GM19035 (cell line): ENCODE results near the gene OR7C1.
"Not testable (repeated sequence)": the region's sequence is repeated elsewhere in the genome, so short reads cannot be mapped to it uniquely, and the experiment has no call there.

Source experiments
- ATAC-seq: cut with Tn5 transposase; IDR thresholded peaks from one replicate; pipeline ENCODE4 v1.9.1; 2021; ENCODE audit not compliant: unreplicated experiment

Gene OR7C1

DNA sequence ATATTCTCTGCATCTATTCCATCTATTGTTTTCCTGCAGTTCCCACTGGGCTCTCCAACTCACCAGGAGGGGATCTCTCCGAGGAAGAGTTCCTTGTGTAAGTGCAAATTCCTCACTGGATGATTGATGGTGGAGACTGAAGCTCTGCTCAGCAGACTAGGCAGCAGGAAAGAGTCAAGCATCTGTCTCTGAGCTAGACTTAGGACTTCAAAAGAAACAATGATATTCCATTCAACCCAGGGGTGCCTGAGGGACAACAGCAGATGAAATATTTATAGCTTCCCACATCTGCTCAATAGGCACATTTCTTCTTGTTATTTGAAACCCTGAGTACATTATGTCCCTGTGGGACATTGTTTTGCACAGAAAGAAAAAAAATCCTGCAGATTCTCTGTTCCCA lies at the start of gene OR7C1, which contains the start of gene OR7A5:
Gene OR7C1 (minus strand): TSS at position 175 of the 400 bp plus-strand sequence. CDS start 35,049 bp downstream, outside the sequence.
Gene OR7A5 (minus strand): TSS at position 175 of the 400 bp plus-strand sequence. CDS start 6,944 bp downstream, outside the sequence.
- ATAC-seq = no peak

DNA sequence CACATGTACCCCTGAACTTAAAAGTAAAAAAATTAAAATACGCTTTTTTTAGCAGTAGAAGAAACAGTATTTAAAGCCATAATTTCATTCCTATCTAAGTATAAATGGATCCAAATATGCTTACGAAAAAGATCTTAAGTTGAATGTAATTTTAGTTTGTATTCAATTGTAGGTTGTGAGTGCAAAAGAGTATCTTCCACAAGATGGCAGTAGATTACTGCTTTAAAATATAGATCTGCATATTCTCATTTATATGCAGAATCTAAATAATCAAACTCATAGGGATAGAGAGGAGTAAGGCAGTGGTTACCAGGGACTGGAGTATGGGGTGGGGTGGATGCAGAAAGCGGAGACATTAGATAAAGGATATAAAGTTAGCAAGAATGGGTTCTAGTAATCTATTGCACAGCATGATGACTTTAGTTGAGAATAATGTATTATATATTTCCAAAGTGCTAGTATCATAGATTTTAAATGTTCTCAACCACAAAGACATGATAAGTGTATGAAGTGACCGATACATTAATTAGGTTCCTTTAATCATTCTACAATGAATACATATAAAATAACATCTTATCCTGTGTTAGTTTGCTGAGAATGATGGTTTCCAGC lies 36.7 kb upstream of the OR7C1 start:
- no peak for ATAC-seq

DNA sequence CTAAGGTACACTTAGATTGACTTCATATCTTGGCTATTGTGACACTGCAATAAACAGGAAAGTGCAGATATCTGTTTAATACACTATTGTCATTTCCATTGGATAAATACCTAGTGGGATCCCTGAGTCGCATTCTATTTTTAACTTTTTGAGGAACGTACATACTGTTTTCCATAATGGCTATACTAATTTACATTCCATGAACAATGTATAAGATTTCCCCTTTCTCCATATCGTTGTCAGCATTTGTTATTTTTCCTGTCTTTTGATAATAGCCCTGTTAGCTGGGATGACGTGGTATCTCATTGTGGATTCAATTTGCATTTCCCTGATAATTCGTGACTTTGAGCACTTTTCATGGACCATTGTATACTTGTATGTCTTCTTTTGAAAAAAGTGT lies 33.5 kb upstream of the OR7C1 start:
- ATAC-seq = no peak

DNA sequence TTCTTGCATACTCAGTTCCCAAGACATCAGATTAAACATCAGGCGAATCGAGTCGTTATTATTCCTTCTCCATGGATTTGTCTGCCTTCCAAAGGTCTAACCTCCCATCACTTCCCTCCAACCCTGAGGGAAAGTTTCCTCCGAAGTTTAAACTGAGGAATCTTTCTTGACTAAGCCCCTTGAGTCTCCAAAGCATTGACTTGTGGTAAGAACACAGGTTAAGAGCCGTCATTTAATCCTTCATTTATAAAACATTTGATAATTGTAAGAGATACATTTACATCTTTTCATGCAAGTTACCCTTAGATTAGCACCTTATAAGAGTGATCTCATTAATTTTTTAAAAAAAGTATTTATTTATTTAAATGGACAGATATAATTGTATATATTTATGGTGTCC lies 13.8 kb upstream of the OR7C1 start, which contains the start of gene OR7A10:
Gene OR7A10 (minus strand): TSS at position 101 of the 400 bp plus-strand sequence. CDS start 7,045 bp downstream, outside the sequence.
- ATAC-seq = no peak

DNA sequence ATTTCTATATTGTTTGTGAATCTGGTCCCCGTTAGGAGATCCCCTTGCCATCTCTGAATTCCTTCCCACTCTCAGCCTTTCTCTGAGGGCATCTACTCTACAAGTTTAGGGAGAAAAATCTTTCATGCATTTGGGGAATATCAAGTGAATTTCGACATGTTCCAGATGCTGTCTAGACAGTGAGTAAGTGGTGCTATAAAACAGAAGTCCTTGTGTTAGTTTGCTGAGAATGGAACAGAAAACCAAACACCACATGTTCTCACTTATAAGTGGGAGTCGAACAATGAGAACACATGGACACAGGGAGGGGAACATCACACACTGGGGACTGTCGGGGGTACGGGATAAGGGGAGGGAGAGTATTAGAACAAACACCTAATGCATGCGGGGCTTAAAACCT lies 8.6 kb upstream of the OR7C1 start:
- ATAC-seq = no peak

DNA sequence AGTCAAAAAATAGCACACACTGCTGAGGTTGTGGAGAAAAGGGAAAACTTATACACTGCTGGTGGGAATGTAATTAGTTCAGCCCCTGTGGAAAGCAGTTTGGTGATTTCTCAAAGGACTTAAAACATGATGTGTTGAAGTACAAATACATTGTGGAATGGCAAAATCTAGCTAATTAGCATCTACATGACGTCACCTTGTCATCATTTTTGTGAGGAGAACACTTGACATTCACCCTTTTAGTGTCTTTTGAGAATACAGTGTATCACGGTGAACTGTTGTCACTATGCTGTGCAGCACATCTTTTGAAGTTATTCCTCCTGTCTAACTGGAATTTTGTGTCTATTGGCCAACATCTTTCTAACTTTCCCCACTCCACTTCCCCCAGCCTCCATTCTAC lies 8.2 kb upstream of the OR7C1 start:
- ATAC-seq = no peak

DNA sequence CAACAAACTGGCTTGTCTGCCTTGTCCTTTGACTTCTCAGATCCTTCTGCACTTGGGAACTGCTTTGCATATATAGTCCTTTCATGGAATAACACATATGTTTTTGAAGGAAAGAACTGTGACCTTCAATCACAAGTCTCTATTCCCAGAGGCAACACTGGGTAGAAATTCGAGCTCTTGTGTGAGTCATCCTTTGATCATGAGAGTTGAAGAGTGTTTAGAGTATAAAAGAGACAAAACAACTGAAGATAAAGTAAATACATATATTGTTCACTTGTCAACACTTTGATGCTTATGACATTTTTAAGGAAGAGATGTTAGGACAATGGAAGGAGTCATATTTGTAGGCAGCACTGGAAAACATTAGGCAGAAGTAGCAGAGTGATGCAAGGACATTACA lies 5.2 kb upstream of the OR7C1 start:
- no peak for ATAC-seq

DNA sequence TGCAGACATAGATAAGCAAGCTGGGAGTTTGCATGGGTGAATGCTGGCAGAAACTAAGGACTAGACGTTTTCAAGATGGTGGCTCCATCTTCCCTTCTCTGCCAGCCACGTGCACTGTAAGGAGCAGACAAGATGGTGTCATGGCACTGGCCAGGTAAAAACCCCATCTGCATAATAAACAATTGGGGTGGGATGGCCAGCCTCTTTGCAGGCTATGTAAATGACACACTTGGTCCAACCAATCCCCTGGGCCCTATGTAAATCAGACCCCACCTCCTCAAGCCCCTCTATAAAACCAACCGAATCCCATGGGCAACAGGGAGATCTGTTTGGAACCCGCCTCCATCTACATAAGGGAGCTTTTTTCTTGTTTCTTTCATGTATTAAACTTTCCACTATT lies 2.4 kb upstream of the OR7C1 start:
- ATAC-seq = no peak

DNA sequence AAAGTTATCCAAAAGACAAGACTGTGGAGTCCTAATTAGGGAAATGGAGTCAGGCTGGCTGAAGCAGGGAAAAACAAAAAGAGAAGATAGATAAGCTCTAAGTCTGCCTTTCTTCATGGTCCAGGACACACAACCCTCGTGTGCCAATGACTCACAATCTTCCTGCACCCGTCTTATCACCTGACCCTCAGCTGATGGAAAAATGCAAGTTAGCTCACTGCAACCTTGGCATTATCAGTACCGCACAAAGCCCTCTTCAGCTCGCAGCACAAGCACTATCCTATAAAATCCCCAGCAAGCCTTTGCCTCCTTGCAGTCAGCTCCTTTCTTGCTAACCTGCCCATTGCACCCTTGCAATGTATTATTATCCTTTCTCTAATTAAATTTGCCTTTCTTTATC lies 4.3 kb downstream of the OR7C1 start:
- ATAC-seq = no peak

DNA sequence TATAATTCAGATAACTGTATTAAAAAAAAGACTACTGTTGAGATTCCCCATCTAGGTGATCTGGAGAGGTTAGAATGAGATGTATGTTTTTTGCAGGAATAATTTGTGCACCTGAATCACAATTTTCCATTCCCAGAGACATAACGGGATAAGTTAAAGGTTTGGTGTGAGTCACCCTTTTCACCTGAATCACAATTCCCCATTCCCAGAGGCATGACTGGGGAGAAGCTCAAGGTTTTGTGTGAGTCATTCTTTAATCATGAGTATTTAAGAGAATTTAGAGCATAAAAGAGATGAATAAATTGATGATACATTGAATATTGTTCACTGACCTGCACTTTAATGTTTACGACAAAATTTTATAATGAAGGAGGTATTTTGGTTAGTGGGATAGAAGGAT lies 9.0 kb downstream of the OR7C1 start:
- ATAC-seq = no peak

DNA sequence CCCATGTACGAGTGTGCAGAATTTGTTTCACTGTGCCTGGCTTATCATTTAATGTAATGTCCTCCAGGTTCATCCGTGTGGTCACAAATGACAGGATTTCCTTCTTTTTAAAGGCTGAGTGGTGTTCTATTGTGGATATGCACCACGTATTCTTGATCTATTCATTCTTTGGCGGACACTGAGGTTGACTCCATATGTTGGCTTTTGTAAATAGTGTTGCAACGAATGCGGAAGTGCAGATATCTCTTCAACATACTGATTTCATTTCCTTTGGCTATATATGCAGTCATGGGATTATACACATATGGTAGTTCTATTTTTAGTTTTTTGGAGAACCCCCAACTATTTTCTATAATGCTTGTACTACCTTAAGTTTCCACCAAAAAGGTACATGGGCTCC lies 13.0 kb downstream of the OR7C1 start:
- ATAC-seq = no peak

DNA sequence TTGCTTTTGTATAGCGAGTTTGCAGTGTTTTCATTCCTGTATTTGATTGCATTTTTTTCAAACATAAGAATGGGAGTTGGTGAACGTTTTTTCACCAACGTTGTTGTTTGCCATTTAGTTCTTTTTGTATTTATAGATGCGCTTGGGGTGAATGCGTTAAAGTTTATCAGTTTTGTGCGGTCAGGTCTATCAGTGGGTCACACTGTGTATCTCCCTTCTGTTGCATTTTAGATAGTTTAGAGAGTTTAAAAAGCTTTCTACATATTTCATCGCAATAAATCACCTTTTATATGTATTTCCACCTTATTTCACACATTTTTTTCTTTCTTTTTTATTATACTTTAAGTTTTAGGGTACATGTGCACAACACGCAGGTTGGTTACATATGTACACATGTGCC lies 16.4 kb downstream of the OR7C1 start:
- ATAC-seq = no peak

DNA sequence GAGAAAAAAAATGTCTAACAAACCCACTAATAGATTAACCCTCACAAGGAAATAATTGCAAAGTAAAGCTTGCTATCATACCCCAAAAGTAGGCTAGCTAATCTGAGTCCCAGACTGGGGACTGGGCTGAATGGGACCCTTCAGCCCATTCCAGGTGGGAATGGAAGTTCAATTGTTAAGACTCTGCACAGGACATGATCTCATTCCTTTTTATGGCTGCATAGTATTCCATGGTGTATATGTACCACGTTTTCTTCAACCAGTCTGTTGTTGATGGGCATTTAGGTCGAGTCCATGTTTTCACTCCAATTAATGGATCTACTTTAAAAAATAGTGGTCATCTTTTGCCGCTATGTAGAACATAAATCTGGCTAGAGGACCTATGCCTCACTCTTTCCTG lies 17.9 kb downstream of the OR7C1 start:
- no peak for ATAC-seq

DNA sequence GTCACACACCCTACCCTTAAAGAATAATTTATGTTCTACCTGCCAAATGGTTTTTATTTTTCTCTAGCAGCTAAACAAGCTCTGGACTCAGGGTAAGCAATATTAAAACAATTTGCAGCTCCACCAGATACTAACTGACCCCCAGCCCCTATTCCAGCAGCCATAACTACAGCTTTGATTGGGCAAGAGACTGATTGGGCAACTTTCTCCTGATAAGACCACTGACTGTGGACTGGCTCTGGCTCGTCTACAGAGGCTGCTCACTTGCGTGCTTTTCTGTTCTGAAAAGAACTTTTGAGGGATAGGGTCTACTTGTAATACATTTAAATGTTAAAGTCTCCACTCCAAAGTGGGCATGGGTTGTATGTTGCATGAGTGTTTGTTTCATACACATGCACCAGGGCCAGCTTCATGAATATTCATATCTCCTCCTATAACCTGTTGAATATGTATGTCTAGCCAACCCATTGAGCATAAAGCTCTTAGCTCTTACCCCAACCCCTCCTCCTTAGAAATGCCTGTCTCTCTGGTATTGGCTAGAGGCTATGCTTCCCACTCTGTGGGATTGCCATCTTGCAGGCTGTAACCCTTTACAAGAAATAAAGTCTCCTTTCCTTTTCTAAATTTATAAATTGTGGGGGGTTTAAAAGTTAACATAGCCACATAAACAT lies 19.9 kb downstream of the OR7C1 start:
- ATAC-seq = no peak

DNA sequence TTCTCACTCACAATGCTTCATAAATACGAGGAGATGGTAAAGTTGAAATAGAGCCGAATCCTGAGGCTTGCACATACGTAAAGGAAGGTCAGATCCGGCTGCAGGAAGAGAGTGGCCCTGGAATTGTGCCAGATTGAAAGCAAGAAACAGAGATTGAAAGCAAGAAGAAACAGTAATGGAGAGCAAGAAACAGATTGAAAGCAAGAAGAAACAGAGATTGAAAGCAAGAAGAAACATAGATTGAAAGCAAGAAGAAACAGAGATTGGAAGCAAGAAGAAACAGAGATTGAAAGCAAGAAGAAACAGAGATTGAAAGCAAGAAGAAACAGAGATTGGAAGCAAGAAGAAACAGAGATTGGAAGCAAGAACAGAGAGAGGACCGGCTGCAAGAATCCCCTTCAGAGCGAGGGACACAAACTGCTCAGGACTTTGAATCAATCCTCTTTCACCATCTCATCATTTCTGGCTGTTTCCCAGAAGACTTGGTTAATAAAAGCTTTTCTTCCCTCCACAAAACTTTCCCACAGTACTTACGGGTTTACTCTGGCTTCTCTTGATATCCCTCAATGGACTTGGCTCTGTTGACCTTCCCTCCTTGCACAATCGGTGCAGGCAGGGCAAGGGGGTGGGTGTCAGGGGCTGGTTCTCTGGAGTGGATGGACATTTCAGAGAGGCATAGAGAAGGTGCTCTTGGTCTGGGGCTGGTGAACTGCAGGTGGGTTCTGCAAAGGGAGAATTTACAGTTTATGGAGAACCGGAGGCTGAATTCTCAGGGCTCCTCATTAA lies 25.5 kb downstream of the OR7C1 start:
- ATAC-seq = no peak

DNA sequence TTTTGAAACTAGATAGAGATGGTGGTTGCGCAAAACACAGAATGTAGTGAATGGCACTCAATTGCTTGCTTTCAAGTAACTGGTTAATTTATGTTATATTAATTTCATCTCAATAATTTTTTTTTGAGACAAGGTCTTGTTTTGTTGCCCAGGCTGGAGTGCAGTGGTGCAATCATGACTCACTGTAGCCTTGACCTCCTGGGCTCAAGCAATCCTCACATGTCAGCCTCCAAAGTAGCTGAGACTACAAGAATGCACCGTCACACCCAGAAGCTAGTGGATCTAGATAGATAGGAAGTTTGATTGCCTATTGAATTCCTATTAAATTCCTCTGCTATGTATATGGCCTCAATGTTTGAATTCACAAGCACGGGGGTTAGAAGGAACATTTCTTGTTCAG lies 30.2 kb downstream of the OR7C1 start:
- no peak for ATAC-seq

DNA sequence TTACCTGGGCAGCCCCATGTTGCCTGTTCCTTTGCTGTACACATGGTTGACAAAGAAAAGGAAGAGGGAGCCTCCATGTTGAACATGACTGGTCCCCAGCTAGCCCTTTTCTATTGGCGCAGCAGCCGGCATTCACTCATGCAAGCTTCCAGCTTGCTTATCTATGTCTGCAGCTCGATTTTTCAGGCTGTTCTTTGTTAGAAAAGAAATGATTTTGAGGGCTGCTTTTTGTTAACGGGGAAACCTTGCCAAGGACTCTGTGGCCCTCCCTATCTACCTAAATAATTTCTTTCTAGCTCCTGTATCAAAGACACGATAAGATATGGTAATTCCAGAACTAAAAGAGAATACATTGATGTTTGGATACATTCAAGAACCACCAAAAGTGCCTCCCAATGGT lies 36.2 kb downstream of the OR7C1 start:
- no peak for ATAC-seq

DNA sequence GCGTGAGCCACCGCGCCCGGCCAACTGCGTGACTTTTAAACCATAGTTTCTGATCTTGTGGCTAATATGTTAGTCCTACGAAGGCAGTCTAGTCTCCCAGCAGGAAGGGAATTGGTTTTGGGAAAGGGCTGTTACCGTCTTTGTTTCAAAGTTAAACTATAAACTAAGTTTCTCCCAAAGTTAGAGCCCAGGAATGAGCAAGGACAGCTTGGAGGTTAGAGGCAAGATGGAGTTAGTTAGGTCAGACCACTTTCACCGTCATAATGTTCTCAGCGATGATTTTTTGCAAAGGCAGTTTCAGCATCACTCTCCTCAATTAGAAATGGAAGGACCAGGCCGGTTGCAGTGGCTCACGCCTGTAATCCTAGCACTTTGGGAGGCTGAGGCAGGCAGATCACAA lies 39.0 kb downstream of the OR7C1 start:
- no peak for ATAC-seq

DNA sequence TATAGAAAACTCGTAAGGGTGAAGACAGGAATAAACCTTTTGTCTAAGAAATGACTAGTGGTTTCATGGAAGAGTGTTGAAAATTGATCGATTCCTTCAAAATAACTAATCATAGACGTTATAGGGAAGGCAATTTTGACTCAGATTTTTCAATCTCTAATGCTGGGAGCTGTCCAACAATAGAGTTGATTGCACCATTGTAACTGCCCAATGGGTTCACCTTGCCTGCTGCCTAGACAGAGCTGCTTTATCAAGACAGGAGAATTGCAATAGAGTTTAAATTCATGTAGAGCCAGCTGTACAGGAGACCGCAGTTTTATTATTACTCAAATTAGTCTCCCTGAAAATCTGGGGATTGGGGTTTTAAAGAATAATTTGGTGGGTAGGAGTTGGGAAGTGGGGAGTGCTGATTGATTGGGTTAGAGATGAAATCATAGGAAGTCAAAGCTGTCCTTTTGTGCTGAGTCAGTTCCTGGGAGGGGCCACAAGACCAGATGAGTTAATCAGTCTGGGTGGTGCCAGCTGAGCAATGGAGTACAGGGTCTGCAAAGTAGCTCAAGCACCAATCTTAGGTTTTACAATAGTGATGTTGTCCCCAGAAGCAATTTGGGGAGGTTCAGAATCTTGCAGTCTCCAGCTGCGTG lies 39.8 kb downstream of the OR7C1 start:
- no peak for ATAC-seq

DNA sequence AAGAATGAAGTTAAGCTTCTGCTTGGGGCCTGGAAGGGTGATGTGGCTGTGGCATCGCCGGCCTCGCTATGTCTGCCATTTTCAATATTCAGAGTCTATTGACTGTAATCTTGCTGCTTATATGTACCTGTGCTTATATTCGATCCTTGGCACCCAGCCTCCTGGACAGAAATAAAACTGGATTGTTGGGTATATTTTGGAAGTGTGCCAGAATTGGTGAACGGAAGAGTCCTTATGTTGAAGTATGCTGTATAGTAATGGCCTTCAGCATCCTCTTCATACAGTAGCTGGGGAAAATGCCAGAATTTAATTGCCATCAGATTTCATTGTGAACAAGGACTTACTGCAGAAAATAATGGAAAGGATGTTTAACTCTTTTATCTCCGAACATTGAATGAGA lies 42.7 kb downstream of the OR7C1 start:
- not testable (repeated sequence) for ATAC-seq

DNA sequence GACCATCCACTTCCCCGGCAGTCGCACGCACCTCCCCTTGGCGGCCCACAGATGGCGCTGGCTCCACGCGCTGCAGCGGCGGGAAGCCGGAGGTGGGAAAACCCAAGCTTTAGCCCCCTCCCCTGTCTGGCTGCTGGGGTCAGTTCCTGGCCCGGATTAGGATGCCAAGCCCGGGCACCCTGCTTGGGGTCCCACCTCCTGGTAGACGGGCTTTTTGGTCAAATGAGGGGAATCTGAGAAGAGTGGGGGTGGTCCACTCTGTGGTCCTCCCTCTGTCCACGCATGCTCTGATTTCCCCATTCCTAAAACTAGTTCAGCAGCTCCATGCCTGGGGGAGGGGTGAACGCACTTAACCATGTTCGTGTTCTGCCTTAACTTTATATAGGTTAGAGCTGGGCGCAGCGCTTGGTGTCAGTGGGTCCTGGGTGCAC lies 48.5 kb downstream of the OR7C1 start:
- ATAC-seq = no peak
